HepG2 (cell line): ENCODE results near the gene RARG. TPM values are rescaled to one million over a fixed set of nuclear protein-coding genes. Genes with fewer than 3 reads are reported as not detected.

ENCODE experiments used
- ATAC-seq: fragments of 200-7000 bp; cut with Tn5 transposase; 3 replicates; pipeline ENCODE4 v1.9.1; 2020; ENCODE audit warnings: mild to moderate bottlenecking, moderate library complexity
- BruUV-seq: library from RNA; stranded (reverse); fragments of 400-500 nt; replicated peaks from 2 replicates; lab custom pipeline; 2021; lab: Mats Ljungman, UMichigan
- CTCF ChIA-PET: fragments of 300-600 bp; formaldehyde crosslinking; extraction: SDS; loops from one replicate; lab custom pipeline; 2021; ENCODE audit warnings: low total read pairs, inconsistent platforms, low intra/inter-chr PET ratio; lab: Yijun Ruan, JAX
- POLR2A ChIA-PET: fragments of 350-600 bp; sonication (Branson Sonifier 250); formaldehyde crosslinking; loops from one replicate; lab custom pipeline; 2020; ENCODE audit warnings: antibody characterized with exemption, inconsistent platforms; lab: Yijun Ruan, JAX
- DNase-seq: peaks from one replicate; pipeline ENCODE4 v3.0.0-alpha.2; 2015; ENCODE audit warnings: low spot score
- FAIRE-seq: peaks from 3 replicates; lab custom pipeline; 2011; peaks lifted over from hg19 to GRCh38; lab: Jason Lieb, UNC
- H2AFZ ChIP-seq: one replicate; pipeline ENCODE4 v1.6.1; 2011; ENCODE audit warnings: low read length, inconsistent platforms
- H3K27ac ChIP-seq: fragments of 300-600 bp; 3 replicates; pipeline ENCODE4 v1.8.0; 2011; ENCODE audit warnings: mixed run types, mild to moderate bottlenecking, mixed read lengths, low read length, inconsistent platforms; ENCODE audit not compliant: insufficient read depth; ENCODE audit errors: extremely low read length
- H3K27me3 ChIP-seq, 2 experiments: fragments of 200-600 bp in 1 of 2; 2 replicates in 1 of 2; 3 replicates in 1 of 2; pipeline versions ENCODE4 v1.6.0 to v1.8.0; 2011; ENCODE audit warnings: low read length in 2 of 2, mild to moderate bottlenecking in 2 of 2, moderate library complexity in 2 of 2, inconsistent platforms in 1 of 2; ENCODE audit not compliant: insufficient read depth in 2 of 2, control insufficient read depth in 1 of 2
- H3K36me3 ChIP-seq, 2 experiments: fragments of 200-600 bp in 1 of 2; replicated peaks in 1 of 2; 2 replicates in 1 of 2; 3 replicates in 1 of 2; pipeline versions ENCODE4 v1.5.1 to v1.8.0; 2011; ENCODE audit warnings: low read length in 2 of 2, inconsistent platforms in 1 of 2; ENCODE audit not compliant: insufficient read depth in 2 of 2, control insufficient read depth in 1 of 2
- H3K4me1 ChIP-seq: 2 replicates; pipeline ENCODE4 v1.5.1; 2012; ENCODE audit warnings: low read length, inconsistent platforms; ENCODE audit not compliant: insufficient read depth
- H3K4me2 ChIP-seq: 2 replicates; pipeline ENCODE4 v1.6.0; 2011; ENCODE audit warnings: low read depth, low read length, inconsistent platforms
- H3K4me3 ChIP-seq, 3 experiments: fragments of 200-600 bp in 1 of 3; sonication (generic), shearing (Covaris generic) in 1 of 3; replicated peaks in 1 of 3; 2 replicates each; pipeline ENCODE4 v1.5.1; 2011 to 2016; ENCODE audit warnings: low read length in 3 of 3, inconsistent platforms in 2 of 3, low read depth in 2 of 3, mild to moderate bottlenecking in 2 of 3, control low read depth in 1 of 3, mixed read lengths in 1 of 3; ENCODE audit not compliant: insufficient read depth in 1 of 3
- H3K79me2 ChIP-seq: one replicate; pipeline ENCODE4 v1.6.1; 2011; ENCODE audit warnings: low read length, inconsistent platforms; ENCODE audit not compliant: insufficient read depth
- H3K9ac ChIP-seq: 2 replicates; pipeline ENCODE4 v1.6.0; 2011; ENCODE audit warnings: mild to moderate bottlenecking, low read depth, low read length, inconsistent platforms; ENCODE audit not compliant: insufficient read depth
- H3K9me3 ChIP-seq: 2 replicates; pipeline ENCODE4 v1.5.1; 2012; ENCODE audit warnings: mild to moderate bottlenecking, low read length
- H4K20me1 ChIP-seq: 2 replicates; pipeline ENCODE4 v1.6.0; 2011; ENCODE audit warnings: inconsistent platforms, mild to moderate bottlenecking, low read length, moderate library complexity; ENCODE audit not compliant: insufficient read depth
- IRF2 ChIP-seq: IDR thresholded peaks from 2 replicates; pipeline ENCODE4 v1.6.1; 2018; ENCODE audit warnings: missing genetic modification reagents, missing compliant biosample characterization
- IRX3 ChIP-seq: sonication (generic); formaldehyde crosslinking; IDR thresholded peaks from 2 replicates; pipeline ENCODE4 v1.8.1; 2023; ENCODE audit warnings: mild to moderate bottlenecking, low read depth, missing genetic modification reagents, borderline replicate concordance
- JDP2 ChIP-seq: sonication (generic); formaldehyde crosslinking; IDR thresholded peaks from 2 replicates; pipeline ENCODE4 v1.8.1; 2022; ENCODE audit warnings: missing genetic modification reagents, borderline replicate concordance
- KLF9 ChIP-seq: IDR thresholded peaks from 2 replicates; pipeline ENCODE4 v1.6.1; 2016; ENCODE audit warnings: low read depth
- NKX3-1 ChIP-seq: sonication (generic); formaldehyde crosslinking; IDR thresholded peaks from 2 replicates; pipeline ENCODE4 v1.5.0; 2020; ENCODE audit warnings: missing genetic modification reagents
- PCBP1 ChIP-seq: fragments of 200-400 bp; formaldehyde crosslinking; IDR thresholded peaks from 2 replicates; pipeline ENCODE4 v1.6.1; 2017; ENCODE audit warnings: mild to moderate bottlenecking, low read depth, low read length, borderline replicate concordance
- POLR2AphosphoS5 ChIP-seq: IDR thresholded peaks from 2 replicates; pipeline ENCODE4 v1.6.1; 2012; ENCODE audit warnings: low read depth, low read length
- SOX13 ChIP-seq, 3 experiments: fragments of 450-650 bp in 1 of 3; sonication (generic) in 1 of 3; formaldehyde crosslinking in 1 of 3; IDR thresholded peaks in 2 of 3; conservative IDR thresholded peaks in 1 of 3; 2 replicates each; pipeline versions ENCODE4 v1.5.0 to v1.6.1; 2016 to 2020; ENCODE audit warnings: antibody characterized with exemption in 1 of 3, mild to moderate bottlenecking in 1 of 3, missing compliant biosample characterization in 1 of 3, missing genetic modification reagents in 1 of 3, moderate library complexity in 1 of 3
- STAG1 ChIP-seq: sonication (generic); formaldehyde crosslinking; IDR thresholded peaks from 2 replicates; pipeline ENCODE4 v1.4.0; 2020; ENCODE audit warnings: missing genetic modification reagents
- ZNF292 ChIP-seq: sonication (generic); formaldehyde crosslinking; IDR thresholded peaks from 2 replicates; pipeline ENCODE4 v1.8.1; 2022; ENCODE audit warnings: mild to moderate bottlenecking, low read depth, missing genetic modification reagents, borderline replicate concordance
- ZNF709 ChIP-seq: sonication (generic); formaldehyde crosslinking; IDR thresholded peaks from 2 replicates; pipeline ENCODE4 v1.5.0; 2020; ENCODE audit warnings: mild to moderate bottlenecking, missing genetic modification reagents
- ZNF772 ChIP-seq: sonication (generic); formaldehyde crosslinking; IDR thresholded peaks from 2 replicates; pipeline ENCODE4 v1.5.0; 2020; ENCODE audit warnings: mild to moderate bottlenecking, missing genetic modification reagents
- WGBS: methylation state at CpG from one replicate; pipeline ENCODE4 v1.1.6; 2017; ENCODE audit warnings: low lambda C conversion rate; 5-methylcytosine and 5-hydroxymethylcytosine counted together
- in situ Hi-C: cut with HindIII; loops from 2 replicates; pipeline ENCODE4 v1.10.0; 2017; ENCODE audit warnings: low pct_unique_long_range_greater_than_20kb; ENCODE audit not compliant: extremely low pct_ligation_motif_present
- intact Hi-C: fragments of 100-400 bp; cut with micrococcal nuclease; formaldehyde crosslinking; loops from one replicate; pipeline ENCODE4 v1.10.0; 2022; ENCODE audit not compliant: unreplicated experiment
- polyA plus RNA-seq, 8 experiments: library from polyadenylated mRNA; depleted of rRNA in 3 of 8; stranded (reverse) in 7 of 8; unstranded in 1 of 8; fragments of >200 nt; fragmentation: Illumina TruSeq in 4 of 8; extraction: Trizol in 4 of 8; gene quantifications; 2 replicates each; pipeline versions ENCODE4 v1.2.1 to v1.2.3, GENCODE V29; 2011 to 2016; ENCODE audit warnings: low read depth in 4 of 8, missing spikeins in 1 of 8, mixed read lengths in 1 of 8; ENCODE audit not compliant: insufficient read depth in 1 of 8
- total RNA-seq, 5 experiments: library from RNA; depleted of rRNA; stranded (reverse); fragments of >200 nt; fragmentation: Illumina TruSeq; extraction: Trizol; gene quantifications; 2 replicates each; pipeline ENCODE4 v1.2.3, GENCODE V29; 2016; ENCODE audit warnings: low read depth in 1 of 5
- TF ChIP-seq, protein P1 (sequence below): sonication (generic); formaldehyde crosslinking; IDR thresholded peaks from 2 replicates; pipeline ENCODE4 v1.5.0; 2020; ENCODE audit warnings: mild to moderate bottlenecking, missing genetic modification reagents, moderate library complexity

RARG gene
- total and polyA plus RNA-seq, 2 of the 13 experiments (the other 11 are each of a cell fraction or from before 2014, with no cell fraction given): 0.77 to 1.5 TPM

DNA sequence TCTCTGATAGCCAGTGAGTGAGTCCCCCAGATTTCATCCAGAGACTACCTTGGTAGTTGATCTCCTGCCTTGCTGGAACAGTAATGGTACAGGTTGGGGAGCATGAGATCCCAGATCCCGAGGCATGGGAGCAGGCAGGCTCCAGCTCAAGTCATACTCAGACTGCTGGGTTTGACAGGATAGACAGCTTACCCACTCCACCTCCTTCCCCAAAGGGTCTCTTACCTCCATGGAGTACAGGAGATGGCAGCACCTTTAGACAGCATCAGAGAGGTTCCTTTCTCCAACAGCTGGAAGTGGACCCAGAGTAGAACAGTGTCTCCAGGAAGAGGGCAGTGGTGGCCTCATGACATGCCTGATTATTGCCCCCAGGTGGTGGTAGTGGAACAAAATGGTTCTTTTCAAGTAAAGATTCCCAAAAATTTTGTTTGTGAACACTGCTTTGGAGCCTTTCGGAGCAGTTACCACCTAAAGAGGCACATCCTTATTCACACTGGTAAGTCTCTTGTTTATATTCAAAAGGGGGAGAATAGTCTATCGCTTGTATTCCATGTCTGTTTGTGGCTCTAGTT lies 46.3 kb downstream of the RARG start:
- Histone ChIP-seq H3K4me2 (no peak overlapping the region), H3K27ac (no peak overlapping the region), H2AFZ (no peak overlapping the region), H3K79me2 (peaks cover 29% of the 10 kb centered on the region), H3K36me3 (peaks cover 30 to 69% of the 10 kb centered on the region in 2 experiments), H3K9ac (no peak overlapping the region), H4K20me1 (peaks cover 15% of the 10 kb centered on the region), H3K4me1 (peaks cover 39% of the 10 kb centered on the region), H3K4me3 (no peak overlapping the region), H3K9me3 (no peaks in the 10 kb centered on the region), H3K27me3 (no peaks in the 10 kb centered on the region)
- DNase-seq (no peak), FAIRE-seq (no peak), ATAC-seq (no peak)
- in situ Hi-C loops (no loop called here), intact Hi-C loops (no loop called here)
- POLR2A ChIA-PET: interaction anchor here (1.7 kb wide), 1 partner anchor 11 kb away, joined by 4 read pairs; no protein-coding TSS in a partner anchor
- TF ChIP-seq, protein P1, sequence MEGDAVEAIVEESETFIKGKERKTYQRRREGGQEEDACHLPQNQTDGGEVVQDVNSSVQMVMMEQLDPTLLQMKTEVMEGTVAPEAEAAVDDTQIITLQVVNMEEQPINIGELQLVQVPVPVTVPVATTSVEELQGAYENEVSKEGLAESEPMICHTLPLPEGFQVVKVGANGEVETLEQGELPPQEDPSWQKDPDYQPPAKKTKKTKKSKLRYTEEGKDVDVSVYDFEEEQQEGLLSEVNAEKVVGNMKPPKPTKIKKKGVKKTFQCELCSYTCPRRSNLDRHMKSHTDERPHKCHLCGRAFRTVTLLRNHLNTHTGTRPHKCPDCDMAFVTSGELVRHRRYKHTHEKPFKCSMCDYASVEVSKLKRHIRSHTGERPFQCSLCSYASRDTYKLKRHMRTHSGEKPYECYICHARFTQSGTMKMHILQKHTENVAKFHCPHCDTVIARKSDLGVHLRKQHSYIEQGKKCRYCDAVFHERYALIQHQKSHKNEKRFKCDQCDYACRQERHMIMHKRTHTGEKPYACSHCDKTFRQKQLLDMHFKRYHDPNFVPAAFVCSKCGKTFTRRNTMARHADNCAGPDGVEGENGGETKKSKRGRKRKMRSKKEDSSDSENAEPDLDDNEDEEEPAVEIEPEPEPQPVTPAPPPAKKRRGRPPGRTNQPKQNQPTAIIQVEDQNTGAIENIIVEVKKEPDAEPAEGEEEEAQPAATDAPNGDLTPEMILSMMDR (CRISPR knock-in tag): peak; percentile 11; the same call in 1 of the 2 replicates
- TF ChIP-seq STAG1 (CRISPR knock-in tag) (peak; percentile 17; the same call in 1 of the 2 replicates), PCBP1 (no peak)
- CTCF ChIA-PET: no interaction called here
- no TSS peak for BruUV-seq
- WGBS: 97% methylated on average over 2 of the region's 3 CpGs

DNA sequence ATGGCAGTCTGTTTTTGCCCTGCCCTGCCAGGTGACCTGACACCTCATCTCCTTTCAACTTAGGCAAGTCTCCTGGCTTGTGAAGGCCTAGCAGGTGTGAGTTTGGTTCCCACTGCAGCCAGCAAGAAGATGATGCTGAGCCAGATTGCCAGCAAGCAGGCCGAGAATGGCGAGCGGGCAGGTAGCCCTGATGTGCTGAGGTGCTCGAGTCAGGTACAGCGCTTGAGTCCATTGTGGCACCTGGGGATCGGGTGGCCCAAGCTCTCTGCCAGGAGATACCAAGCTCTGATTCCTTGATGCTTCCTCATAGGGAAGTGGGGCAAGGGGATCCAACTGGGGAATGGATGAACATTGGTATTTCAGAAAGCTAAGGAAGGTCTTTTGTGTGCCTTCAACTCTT lies 47.2 kb downstream of the RARG start:
- WGBS: 92% methylated on average over 6 of the region's 6 CpGs
- ChIA-PET POLR2A (interaction anchor here (1.7 kb wide), 1 partner anchor 10 kb away, joined by 4 read pairs; no protein-coding TSS in a partner anchor), CTCF (no interaction called here)
- H3K4me2 ChIP-seq: no peak overlapping the region
- H4K20me1 ChIP-seq: peaks cover 15% of the 10 kb centered on the region
- H2AFZ ChIP-seq: no peak overlapping the region
- ATAC-seq: no peak
- in situ Hi-C loops (no loop called here), intact Hi-C loops (no loop called here)
- FAIRE-seq: no peak
- no peak for DNase-seq
- no peaks in the 10 kb centered on the region for H3K9me3 ChIP-seq
- no peak overlapping the region for H3K9ac ChIP-seq
- H3K36me3 ChIP-seq: peaks cover 30 to 69% of the 10 kb centered on the region in 2 experiments
- H3K27ac ChIP-seq: no peak overlapping the region
- H3K27me3 ChIP-seq: no peaks in the 10 kb centered on the region; a peak in 1 of 5 replicates
- H3K4me3 ChIP-seq: no peak overlapping the region
- no TSS peak for BruUV-seq
- peaks cover 29% of the 10 kb centered on the region for H3K79me2 ChIP-seq
- peaks cover 41% of the 10 kb centered on the region for H3K4me1 ChIP-seq
- TF ChIP-seq JDP2 (no peak), ZNF709 (CRISPR knock-in tag) (no peak), ZNF772 (CRISPR knock-in tag) (no peak), NKX3-1 (no peak), ZNF292 (CRISPR knock-in tag) (no peak), IRX3 (no peak), KLF9 (CRISPR knock-in tag) (no peak), POLR2AphosphoS5 (no peak), SOX13 (IDR thresholded peaks at IDR 0.05) (no peak), SOX13 (CRISPR knock-in tag; conservative IDR thresholded peaks at IDR 0.05 in 1 of 2, IDR thresholded peaks at IDR 0.05 in 1 of 2) (no peak), IRF2 (CRISPR knock-in tag) (no peak)
